HK-2 (cell line): ENCODE measurements around the gene PSG11.
"Not testable (repeated sequence)": the region's sequence is repeated elsewhere in the genome, so short reads cannot be mapped to it uniquely, and the experiment has no call there.

Experiments used
- DNase-seq: peaks from one replicate; pipeline ENCODE4 v3.0.0-alpha.2; 2018; ENCODE audit not compliant: unreplicated experiment

PSG11 gene

GRCh38 chr19:42989186-42989585, 37.1 kb downstream of the PSG11 start:
- DNase-seq, result not testable (repeated sequence)

GRCh38 chr19:42988206-42988605, 38.1 kb downstream of the PSG11 start:
- not testable (repeated sequence) for DNase-seq

DNA sequence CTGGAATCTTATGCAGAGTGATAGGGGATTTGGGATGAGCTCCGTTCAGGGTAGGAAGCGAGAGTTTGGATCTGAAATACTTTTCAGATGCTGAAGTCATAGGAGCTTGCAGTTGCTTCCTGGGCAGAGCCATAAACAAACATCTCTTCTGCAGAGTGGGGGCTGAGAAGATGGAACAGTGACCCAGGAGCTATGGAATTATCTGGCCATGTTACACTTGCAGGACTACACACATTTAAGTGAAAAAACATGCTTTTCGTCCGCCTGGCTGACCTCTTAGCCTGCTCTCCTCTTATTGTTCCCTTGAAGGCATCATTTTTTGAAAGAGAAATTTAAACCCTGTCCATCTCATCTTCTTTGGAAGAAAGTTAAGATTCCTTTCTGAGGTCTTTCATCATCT, 40.7 kb downstream of the PSG11 start:
- no peak for DNase-seq

- DNase-seq, result not testable (repeated sequence)
Measured at GRCh38 chr19:42982111-42982510, 44.2 kb downstream of the PSG11 start.

DNA sequence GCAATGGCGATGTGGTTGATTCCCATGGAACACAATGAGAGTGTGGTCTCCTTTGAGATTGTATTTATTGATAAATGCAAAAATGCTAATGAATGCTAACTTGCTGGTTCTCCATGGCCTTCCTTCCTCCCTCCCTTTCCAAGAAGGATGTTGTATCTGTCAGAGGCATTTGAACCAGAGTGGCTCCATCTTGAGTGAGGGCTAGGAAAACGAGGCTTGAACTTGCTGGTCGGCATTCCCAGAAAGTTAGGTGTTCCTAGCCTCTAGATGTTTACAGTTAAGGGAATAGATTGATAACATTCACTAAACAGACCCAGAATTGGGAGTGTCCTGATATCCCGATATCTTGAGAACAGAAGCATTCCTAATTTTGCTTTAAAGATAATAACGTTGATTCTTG, 54.8 kb downstream of the PSG11 start:
- DNase-seq, result not testable (repeated sequence)

GRCh38 chr19:42965176-42965575, 61.1 kb downstream of the PSG11 start:
- DNase-seq, result peak; percentile 14

GRCh38 chr19:42961119-42961518, 65.2 kb downstream of the PSG11 start:
- DNase-seq, result no peak
